ENCODE measurements around the gene CAPZB.

Gene CAPZB

DNA sequence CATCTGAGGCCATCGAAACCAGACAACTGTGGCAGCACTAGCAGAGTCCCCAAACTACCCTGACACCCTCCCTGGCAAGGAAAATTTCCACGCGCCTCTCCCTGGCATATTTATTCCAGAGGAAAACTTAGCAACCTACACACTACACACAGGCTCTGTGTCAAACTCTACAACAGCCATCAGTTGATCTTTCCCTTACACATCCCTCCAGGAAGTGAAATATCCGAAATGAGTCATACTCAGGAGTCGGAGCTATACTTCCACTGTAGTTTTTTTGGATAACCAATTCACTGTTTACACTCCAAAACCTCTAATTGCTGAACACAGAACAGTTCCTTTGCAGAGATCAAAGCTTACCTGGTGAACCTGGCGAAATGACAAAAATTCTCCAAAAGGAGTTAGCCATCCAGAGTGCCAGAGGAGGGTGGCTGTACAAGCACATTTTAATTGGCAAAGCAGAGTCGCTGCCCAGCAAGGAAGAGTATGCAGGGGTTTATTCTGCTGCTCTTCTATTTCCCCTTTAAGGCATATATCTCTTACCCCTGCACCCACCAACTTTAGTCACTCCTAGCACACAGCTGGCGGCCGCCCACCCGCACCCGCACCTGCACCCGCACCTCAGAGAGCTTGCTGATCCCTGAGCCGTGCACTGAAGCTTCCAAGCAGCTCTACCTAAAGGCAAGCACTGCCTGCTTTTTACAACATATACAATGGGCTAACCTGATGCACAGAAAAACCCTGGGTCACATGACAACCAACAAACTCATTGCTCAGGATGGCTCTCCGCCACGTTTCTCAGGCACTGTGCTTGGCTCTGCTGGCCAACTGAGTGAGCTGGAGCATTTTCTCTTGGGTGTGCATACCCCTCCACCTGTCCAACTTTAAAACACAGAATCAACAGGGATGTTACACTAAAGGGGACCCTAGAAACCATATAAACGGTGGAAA, 54.9 kb downstream of the CAPZB start:
- no peak for DNase-seq (ENCODE audit: low read depth in 1 of 2, low spot score in 1 of 2)

GRCh38 chr1:19429611-19430010, 55.7 kb downstream of the CAPZB start:
- DNase-seq (ENCODE audit: low read depth in 1 of 2, low spot score in 1 of 2): no peak

- no peak for DNase-seq (ENCODE audit: low read depth in 1 of 2, low spot score in 1 of 2)
These were observed 58.1 kb downstream of the CAPZB start for GRCh38 chr1:19427087-19427781.

DNA sequence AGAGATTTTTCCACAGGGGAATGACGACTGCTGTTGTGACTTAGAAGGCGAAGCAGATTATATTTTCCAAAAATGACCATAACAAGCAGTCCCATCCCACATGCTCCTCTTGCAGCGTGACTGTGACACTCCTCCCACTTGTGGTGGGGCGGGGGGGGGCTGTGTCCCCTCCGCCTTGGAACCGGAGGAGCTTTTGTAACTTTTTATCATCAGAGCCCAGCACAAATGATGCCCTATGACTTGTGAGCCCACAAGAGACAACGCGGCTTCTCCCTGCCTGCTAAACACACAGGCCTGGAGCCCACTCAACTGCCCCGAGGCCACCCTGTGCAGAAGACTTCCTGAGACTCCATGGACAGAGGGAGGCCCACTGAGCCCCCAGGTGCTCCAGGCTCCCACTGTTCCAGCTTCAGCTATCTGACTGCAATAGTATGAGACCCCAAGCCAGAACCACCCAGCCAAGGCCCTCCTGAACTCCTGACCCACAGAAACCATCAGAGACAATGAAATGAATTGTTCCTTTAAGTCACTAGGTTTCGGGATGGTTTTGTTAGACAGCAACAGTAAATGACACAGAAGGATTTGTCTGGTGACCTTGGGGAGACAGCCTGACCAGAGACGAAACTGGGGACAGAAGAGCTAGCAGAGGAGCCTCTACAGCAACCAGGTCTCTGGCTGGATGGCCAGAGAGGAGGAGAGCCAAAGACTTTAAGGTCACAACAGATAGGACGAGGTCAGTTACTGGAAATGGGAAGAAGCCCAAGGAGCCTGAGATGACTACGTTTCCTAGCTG, 58.8 kb downstream of the CAPZB start:
- no peak for DNase-seq (ENCODE audit: low read depth in 1 of 2, low spot score in 1 of 2)

- no peak for DNase-seq (ENCODE audit: low read depth in 1 of 2, low spot score in 1 of 2)
These were observed 59.6 kb downstream of the CAPZB start for GRCh38 chr1:19425646-19426239.

DNA sequence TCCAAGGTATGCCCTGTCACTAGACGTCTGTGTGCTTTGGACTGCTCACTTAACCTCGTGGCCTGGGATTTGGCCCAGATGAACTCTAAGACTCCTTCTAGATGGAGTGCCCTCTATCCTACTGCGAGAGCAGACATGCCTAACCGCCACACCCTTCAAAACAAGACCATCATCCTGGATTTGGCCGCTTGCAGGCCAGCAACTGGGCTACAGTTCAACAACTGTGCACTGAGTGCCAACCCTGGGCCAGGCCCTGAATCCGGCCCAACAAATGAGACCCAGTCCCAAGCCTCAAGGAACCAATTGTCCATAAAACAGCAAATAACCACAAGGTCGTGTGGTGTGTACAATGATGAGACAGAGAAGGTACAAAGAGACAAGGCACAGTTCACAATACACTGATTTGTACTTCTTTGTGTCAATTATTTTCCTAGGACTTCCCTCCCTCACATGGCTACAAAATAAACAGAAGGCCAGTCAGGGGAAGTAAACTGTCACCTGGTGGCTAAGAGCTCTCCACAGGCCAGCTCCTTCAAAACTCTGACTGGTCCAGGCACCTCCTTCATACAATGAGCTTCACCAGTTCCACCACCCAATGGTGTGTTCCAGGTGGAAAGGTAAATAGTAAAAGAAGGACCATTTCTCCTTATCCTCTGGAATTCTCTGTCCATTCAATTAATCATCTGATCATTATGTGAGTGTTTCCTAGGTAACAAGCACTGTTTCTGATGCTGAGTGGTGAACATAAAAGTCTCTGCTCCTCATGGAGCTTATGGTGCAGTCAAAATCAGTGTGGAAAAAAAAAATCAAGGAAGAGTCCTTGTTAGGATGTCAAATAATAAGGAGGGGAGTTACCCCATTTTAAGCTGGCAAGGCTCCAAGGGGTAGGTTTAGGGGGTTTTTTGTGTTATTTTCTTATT, 60.4 kb downstream of the CAPZB start:
- DNase-seq (ENCODE audit: low read depth in 1 of 2, low spot score in 1 of 2): no peak

DNA sequence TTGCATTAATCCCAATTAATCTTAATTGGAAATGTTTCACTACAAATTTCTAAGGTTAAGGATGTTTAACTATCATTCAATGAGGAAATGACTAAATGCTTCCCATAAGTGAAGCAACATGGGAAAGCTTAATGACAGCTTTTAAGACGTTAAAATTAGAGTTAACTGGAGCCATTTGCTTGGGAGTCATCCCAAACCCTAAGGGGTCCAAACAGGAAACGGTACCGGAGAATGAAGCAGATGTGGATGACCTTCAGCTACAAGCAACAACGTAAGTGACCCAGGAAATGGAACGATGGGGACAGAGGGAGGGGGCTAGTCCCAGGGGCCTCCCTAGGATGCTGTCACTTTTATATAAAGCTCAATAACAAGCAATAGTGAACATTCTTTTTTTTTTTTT, 62.2 kb downstream of the CAPZB start:
- no peak for DNase-seq (ENCODE audit: low read depth in 1 of 2, low spot score in 1 of 2)

DNA sequence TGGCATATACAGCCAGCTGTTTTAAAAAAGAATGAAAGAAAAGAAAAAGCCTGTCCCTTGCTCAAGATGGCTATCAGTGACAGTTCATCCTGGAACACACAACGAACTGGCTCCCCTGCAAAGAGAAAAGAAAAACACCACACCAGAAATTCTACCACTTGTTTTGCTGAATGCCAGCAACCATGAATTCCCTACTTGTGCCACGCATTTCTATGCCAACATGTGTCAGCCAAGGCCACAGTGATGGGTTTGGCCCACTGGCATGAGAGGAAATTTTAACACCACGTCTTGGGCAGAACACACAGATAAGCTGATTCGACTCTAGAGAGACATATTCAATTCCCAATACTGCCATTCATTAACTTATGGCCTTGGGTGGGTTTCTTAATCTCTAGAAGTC, 64.0 kb downstream of the CAPZB start:
- DNase-seq (ENCODE audit: low read depth in 1 of 2, low spot score in 1 of 2): no peak

DNA sequence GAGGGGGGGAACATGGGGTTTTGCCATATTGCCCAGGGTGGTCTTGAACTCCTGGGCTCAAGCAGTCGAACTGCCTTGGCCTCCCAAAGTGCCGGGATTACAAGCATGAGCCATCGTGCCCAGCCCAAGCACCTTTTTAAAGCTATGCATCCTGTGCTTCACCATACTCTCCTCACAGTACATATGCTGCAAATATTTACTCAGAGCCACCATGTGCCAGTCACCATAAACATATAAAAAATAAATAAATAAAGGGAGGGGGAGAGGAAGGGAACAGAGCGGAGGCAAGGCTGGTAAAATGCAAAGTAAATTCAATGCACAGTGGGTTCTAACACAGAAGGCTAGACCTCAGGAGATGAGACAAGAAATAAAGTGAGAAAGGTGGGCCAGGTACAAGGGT, 64.7 kb downstream of the CAPZB start:
- DNase-seq (ENCODE audit: low read depth in 1 of 2, low spot score in 1 of 2): no peak

GRCh38 chr1:19419691-19420090, 65.6 kb downstream of the CAPZB start:
- DNase-seq (ENCODE audit: low read depth in 1 of 2, low spot score in 1 of 2): no peak

- no peak for DNase-seq (ENCODE audit: low read depth in 1 of 2, low spot score in 1 of 2)
These were observed 66.8 kb downstream of the CAPZB start for GRCh38 chr1:19418503-19418971.

DNA sequence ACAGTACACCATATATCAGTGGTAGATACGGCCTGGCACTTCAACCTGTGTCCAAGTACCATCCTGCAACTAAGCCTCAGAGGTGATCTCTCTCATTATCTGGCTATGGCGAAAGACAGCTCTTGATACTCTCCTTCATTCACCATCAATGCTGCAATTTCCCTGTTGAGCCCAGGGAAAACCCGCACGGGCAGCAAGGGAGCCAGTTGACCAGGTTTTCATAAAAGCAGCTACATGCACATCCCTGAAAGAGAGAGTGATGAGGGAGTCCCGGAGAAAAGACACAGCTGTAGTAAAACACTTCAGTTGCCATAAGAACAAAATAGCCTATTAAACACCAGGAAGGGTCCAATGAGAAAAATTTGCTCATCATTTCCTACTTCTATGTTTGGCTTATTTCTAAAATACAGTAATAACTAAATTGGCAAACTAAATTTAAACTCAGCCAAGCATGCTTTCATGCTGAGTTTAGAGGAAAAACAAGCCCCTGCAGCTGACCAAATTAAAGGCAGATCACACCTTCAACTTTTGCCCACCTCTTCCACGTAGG, 68.3 kb downstream of the CAPZB start:
- no peak for DNase-seq (ENCODE audit: low read depth in 1 of 2, low spot score in 1 of 2)

GRCh38 chr1:19416145-19416544, 69.2 kb downstream of the CAPZB start:
- no peak for DNase-seq (ENCODE audit: low read depth in 1 of 2, low spot score in 1 of 2)

GRCh38 chr1:19414515-19415121, 70.7 kb downstream of the CAPZB start:
- DNase-seq (ENCODE audit: low read depth in 1 of 2, low spot score in 1 of 2): no peak

DNA sequence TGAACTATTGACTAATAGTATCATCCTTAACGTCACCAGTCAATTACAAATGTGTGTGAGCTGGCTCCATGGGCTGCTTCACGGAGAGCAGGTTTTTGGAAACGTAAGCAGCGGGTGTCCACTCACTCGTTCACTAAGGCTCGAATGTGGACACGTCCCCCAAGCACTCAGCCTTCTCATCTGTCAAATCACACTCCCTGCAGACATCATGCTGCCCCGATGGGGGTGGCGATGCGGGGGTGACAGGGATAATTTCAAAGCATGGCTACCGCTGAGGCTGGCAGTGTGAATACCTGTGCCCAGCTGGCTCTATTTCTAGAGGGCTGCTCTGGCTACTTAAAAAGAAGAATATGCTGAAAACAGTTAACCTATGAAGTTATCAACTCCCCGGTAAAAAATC, 71.3 kb downstream of the CAPZB start:
- no peak for DNase-seq (ENCODE audit: low read depth in 1 of 2, low spot score in 1 of 2)

DNA sequence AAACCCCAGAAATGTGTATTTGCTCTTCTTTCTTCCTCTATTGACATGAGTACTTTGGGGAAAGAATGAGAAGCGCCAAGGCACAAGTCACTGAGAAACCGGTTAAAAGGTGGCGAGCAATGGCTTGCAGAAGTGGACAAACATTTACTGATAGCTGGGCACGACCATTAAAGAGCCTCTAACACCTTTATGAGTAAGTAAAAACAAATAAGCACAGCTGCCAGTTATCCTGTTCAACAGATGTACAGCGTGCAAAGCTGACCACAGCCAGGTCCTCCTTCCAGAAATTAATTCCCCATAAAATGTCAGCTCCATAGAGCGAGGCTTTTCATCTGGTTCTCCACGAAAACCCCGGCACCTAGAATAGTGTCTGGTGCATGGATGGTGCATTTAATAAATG, 72.7 kb downstream of the CAPZB start:
- no peak for DNase-seq (ENCODE audit: low read depth in 1 of 2, low spot score in 1 of 2)

DNA sequence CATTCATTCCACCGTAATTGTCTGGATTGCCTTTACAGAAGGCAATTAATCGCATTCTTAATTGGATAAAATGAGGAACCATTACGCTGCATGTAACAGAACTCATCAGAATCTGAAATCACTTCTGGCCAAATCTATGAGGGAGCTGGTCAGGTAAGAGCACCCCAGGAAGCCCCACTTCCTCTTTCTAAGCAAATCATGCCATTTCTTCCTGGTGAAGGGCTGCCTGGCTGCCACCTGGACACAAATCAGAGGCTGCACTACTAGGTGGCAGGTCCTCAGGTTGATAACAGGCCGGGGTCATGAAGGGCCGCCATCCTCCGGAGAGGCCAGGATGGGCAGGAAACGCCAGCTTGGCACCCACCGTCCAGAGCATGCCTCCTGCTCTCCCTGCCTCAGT, 73.7 kb downstream of the CAPZB start:
- DNase-seq (ENCODE audit: low read depth in 1 of 2, low spot score in 1 of 2): no peak

DNA sequence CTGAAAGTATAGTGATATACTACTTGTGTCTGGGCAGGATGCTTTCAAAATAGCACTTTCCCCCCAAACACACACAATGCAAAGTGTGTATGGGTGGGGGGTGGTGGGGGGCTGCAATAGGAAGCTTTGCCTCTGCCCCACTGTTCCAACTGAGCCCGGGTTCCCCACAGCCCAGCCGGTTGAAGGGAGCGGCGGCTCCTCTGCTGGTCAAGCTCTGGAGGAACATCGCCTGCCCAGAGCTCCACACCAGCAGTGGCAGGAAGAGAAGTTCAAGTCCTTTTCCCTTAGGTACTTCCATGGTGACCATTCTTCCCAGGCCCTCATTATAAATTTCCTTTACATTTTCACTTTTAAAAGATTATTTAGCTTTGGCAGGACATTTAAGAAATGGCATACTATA, 74.9 kb downstream of the CAPZB start:
- no peak for DNase-seq (ENCODE audit: low read depth in 1 of 2, low spot score in 1 of 2)
